ENCODE measurements around the gene CDKN2B-AS1.

CDKN2B-AS1 gene

GRCh38 chr9:22105005-22105722 is 110.6 kb downstream of the CDKN2B-AS1 start:
- no peak overlapping the region for H3K27ac ChIP-seq
- TF ChIP-seq CTCF (IDR thresholded peaks at IDR 0.05) (no peak), ZFX (IDR thresholded peaks at IDR 0.05; ENCODE audit: borderline replicate concordance) (no peak)

DNA sequence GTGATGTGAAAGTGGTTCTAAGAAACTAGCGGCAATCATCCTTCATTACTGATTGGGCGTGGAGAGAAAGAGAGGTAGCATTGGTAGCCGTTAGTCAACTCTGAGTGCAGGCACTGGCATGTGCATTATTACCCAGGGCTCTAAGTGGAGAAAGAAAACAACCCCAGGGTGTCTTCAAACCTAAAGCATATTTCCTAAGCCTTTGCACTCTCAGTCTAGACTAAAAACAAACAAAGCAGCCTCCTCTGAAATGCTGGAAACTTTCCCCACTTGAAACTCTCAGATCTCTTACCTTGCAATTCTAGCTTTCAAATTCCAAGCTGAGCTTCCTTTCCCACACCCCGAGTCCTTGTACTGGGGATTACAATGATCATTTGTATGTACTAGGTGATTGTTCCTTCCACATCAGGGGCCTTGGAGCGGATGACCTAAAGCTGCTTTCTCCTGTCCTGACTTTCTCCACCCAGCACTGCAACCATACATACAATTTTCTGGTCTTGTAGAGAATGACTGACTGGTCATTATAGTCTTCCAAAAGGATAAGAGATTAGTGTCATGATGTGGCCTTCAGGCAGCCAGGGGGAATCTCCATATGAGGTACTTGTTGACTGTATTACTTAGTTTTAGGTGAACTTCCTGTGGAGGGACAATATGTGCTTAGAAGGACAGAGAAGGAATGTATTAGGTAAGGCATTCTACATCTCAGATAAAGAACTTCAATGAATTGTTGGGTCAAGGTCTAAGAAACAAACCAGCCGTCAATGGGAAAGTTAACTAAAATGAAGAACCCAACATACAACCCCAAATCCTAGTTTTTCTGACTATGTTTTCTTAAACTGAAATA is 112.8 kb downstream of the CDKN2B-AS1 start:
- TF ChIP-seq CTCF (IDR thresholded peaks at IDR 0.05): no peak
- no peak for TF ChIP-seq ZFX (IDR thresholded peaks at IDR 0.05; ENCODE audit: borderline replicate concordance)
- H3K27ac ChIP-seq: no peak overlapping the region

DNA sequence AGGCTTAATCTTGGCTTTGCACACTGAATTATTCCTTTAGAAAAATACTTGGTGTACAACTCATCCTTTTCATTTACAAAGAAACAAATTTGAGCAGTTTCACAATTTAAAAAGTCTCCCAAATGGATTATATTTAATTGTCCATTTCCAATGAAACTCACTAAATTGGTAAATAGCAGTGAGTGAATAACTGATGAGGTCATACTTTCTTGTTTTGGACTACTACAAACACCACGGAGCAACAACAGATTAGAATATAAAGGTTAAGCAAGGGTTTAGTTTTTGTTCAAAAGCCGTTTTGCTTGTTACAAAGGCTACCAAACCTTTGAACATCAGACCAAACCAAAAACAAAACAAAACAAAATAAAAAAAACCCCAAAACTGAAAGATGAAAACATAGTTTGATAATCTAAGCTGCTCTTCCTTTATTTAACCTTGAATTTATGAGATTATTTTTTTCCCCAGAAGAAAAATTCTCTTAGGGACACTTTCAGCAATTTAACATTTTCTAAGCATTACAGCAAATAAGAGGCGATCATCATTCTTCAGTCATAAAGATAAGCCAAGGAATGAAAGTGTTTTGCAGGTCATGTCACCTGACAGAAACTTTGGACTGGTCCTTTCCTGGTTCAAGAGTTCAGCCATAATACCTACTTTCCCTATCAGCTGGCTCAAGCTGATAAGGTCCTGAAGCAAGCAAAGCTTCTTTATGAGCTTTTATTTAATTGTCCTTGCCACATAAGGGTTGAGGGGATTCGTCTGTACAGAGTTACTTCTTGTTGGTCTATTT is 114.2 kb downstream of the CDKN2B-AS1 start:
- TF ChIP-seq ZFX (IDR thresholded peaks at IDR 0.05; ENCODE audit: borderline replicate concordance) (no peak), CTCF (IDR thresholded peaks at IDR 0.05) (no peak)
- no peak overlapping the region for H3K27ac ChIP-seq

DNA sequence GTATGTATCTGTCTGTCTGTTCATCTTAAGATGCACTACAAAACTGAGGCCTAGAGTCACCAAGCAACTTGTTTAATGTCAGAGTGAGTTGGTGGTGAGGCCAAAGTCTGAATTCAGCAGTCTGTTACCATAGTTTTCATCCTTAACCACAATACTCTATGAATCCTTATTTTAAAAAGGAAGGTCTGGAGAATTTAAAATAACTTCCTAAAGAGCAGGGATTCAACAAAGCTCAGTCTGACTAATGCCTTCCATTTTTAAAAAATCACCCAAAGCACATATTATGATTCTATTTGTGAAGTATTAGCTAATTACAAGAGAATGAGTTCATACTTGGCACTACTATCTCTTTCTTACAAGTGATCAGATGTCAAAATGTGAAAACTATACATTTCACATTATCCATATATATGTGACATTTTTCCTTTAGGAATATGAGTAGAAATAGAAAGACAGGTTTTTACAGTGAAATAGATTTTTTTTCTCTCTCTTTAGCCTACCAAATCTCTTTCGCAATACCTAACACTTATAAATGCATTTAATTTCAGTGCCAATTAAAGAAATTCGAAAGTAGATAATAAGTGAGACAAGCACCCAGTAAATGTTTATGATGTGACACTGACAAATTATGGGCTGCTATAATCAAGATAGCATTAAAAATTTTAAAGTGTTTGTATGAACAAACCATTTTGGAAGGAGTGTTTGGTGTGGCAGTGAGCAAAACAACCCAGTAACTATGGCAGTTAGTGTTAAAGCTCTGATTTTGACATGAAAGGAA is 116.8 kb downstream of the CDKN2B-AS1 start:
- no peak for TF ChIP-seq ZFX (IDR thresholded peaks at IDR 0.05; ENCODE audit: borderline replicate concordance)
- TF ChIP-seq CTCF (IDR thresholded peaks at IDR 0.05): no peak
- H3K27ac ChIP-seq: no peak overlapping the region

- no peak for TF ChIP-seq CTCF (IDR thresholded peaks at IDR 0.05)
- TF ChIP-seq ZFX (IDR thresholded peaks at IDR 0.05; ENCODE audit: borderline replicate concordance): no peak
Observed at GRCh38 chr9:22111954-22112247, 117.3 kb downstream of the CDKN2B-AS1 start.

DNA sequence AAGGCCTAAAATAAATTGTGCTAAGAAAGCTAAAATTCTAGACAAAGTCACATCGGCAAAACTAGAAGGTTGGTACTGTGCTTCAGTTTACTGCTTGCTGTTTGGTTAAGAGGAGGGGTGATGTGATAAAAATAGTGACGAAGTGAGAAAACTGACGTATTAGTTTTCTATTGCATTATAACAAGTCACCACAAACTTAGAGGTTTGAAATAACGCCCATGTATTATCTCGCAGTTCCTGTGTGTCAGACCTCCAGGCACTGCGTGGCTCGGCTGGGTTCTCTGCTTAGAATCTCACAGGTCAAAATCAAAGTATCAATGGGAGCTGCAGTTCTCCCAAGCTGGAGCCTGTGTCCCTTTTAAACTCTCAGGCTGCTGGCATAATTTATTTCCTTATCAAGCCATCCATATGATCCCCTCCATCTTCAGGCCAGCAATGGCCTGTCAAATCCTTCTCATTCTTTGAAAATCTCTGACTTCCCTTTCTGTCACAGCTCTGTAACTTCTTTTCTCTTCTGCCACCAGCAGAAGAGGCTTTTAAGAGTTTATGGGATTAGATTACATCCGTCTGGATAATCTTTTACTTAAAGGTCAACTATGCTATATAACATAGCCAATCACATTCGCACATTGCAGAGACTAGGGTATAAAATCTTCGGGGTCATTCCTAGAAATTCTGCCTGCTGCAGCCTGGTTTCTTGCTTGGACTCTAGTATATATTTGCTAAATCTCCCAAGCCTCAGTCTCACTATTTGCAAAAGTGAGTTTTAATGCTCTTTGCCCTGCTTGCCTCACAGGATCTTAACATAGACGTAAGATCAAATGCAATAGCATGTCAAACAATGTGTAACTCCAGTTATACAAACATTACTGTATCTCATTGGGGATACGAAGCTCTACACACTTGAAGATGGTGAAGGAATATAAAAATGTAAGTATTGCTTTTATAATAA is 118.6 kb downstream of the CDKN2B-AS1 start:
- H3K27ac ChIP-seq: no peak overlapping the region
- no peak for TF ChIP-seq CTCF (IDR thresholded peaks at IDR 0.05)
- TF ChIP-seq ZFX (IDR thresholded peaks at IDR 0.05; ENCODE audit: borderline replicate concordance): no peak

More at GRCh38 chr9:22111954-22112247, 117.3 kb downstream of the CDKN2B-AS1 start:
- no peak overlapping the region for H3K27ac ChIP-seq
